ENCODE results near the gene ZNF335. TPM values are rescaled to one million over a fixed set of nuclear protein-coding genes. Genes with fewer than 3 reads are reported as not detected.

ZNF335 gene
- total RNA-seq, 4 donors from 2014 or later = 10.5 to 22.5 (median 19.8) TPM

GRCh38 chr20:45927071-45927878, 44.7 kb downstream of the ZNF335 start:
- WGBS, 2 donors = 65 to 81% methylated on average over 11 to 13 of the region's 14 CpGs
- Histone ChIP-seq H3K27ac (no peak overlapping the region), H3K9me3 (no peaks in the 10 kb centered on the region), H3K36me3 (peaks cover 0 to under 1% (median 0%) of the 10 kb centered on the region in 3 donors), H3K4me3 (no peak overlapping the region), H3K27me3 (no peaks in the 10 kb centered on the region), H3K4me1 (peaks cover 8 to 31% (median 17%) of the 10 kb centered on the region in 3 donors)
- intact Hi-C loops (cut with DNase I) = no loop called here
- TF ChIP-seq CTCF (IDR thresholded peaks at IDR 0.05) (no peak), POLR2A (IDR thresholded peaks at IDR 0.05) (no peak)
- DNase-seq = no peak

- no peak overlapping the region for H3K27ac ChIP-seq
- intact Hi-C loops (cut with DNase I) = no loop called here
- WGBS, 2 donors = 100% methylated on average over 1 of the region's 2 CpGs; no CpG with 5 or more reads in 1 of the 2 donors
Measured at GRCh38 chr20:45926731-45927070, 45.3 kb downstream of the ZNF335 start.

GRCh38 chr20:45925821-45926506, 46.0 kb downstream of the ZNF335 start:
- WGBS, 2 donors = 56 to 62% methylated on average over 5 to 7 of the region's 9 CpGs

More at GRCh38 chr20:45926731-45927070, 45.3 kb downstream of the ZNF335 start:
- H3K36me3 ChIP-seq = no peaks in the 10 kb centered on the region
- H3K4me3 ChIP-seq = no peak overlapping the region
- no peaks in the 10 kb centered on the region for H3K27me3 ChIP-seq
- no peak for DNase-seq
- no peaks in the 10 kb centered on the region for H3K9me3 ChIP-seq
- peaks cover 9 to 37% (median 18%) of the 10 kb centered on the region in 3 donors for H3K4me1 ChIP-seq
- TF ChIP-seq CTCF (IDR thresholded peaks at IDR 0.05) (no peak), POLR2A (IDR thresholded peaks at IDR 0.05) (no peak)

GRCh38 chr20:45924391-45925261, 47.4 kb downstream of the ZNF335 start:
- peaks cover 12 to 51% (median 28%) of the 10 kb centered on the region in 3 donors for H3K4me1 ChIP-seq
- H3K4me3 ChIP-seq = peak overlapping the region in 1 of 4 donors; percentile 1
- H3K27me3 ChIP-seq = no peaks in the 10 kb centered on the region
- H3K9me3 ChIP-seq = no peaks in the 10 kb centered on the region
- intact Hi-C loops (cut with DNase I) = no loop called here
- no peak for DNase-seq
- H3K36me3 ChIP-seq = no peaks in the 10 kb centered on the region
- peak overlapping the region; percentile 28 to 71 (median 56) for H3K27ac ChIP-seq
- no peak for TF ChIP-seq CTCF (IDR thresholded peaks at IDR 0.05)
- TF ChIP-seq POLR2A (IDR thresholded peaks at IDR 0.05) = no peak
- 50 to 55% methylated on average over 19 to 20 of the region's 21 CpGs for WGBS, 2 donors

More at GRCh38 chr20:45925821-45926506, 46.0 kb downstream of the ZNF335 start:
- Histone ChIP-seq H3K9me3 (no peaks in the 10 kb centered on the region), H3K27ac (peak overlapping the region in 1 of 4 donors; percentile 71), H3K4me3 (no peak overlapping the region), H3K4me1 (peaks cover 9 to 38% (median 18%) of the 10 kb centered on the region in 3 donors), H3K27me3 (no peaks in the 10 kb centered on the region), H3K36me3 (no peaks in the 10 kb centered on the region)
- TF ChIP-seq POLR2A (IDR thresholded peaks at IDR 0.05) = no peak
- TF ChIP-seq CTCF (IDR thresholded peaks at IDR 0.05) = no peak
- DNase-seq = no peak
- intact Hi-C loops (cut with DNase I) = no loop called here
